CD4-positive, alpha-beta T cell treated with Interferon alpha-2 for 1 hour (primary cell): ENCODE data around the gene PROCR.
"Not testable (repeated sequence)": the region's sequence is repeated elsewhere in the genome, so short reads cannot be mapped to it uniquely, and the experiment has no call there.

Source experiments
- DNase-seq, 2 donors: peaks; one replicate each; pipeline ENCODE4 v3.0.0-alpha.2; 2020 to 2022

PROCR gene

DNA sequence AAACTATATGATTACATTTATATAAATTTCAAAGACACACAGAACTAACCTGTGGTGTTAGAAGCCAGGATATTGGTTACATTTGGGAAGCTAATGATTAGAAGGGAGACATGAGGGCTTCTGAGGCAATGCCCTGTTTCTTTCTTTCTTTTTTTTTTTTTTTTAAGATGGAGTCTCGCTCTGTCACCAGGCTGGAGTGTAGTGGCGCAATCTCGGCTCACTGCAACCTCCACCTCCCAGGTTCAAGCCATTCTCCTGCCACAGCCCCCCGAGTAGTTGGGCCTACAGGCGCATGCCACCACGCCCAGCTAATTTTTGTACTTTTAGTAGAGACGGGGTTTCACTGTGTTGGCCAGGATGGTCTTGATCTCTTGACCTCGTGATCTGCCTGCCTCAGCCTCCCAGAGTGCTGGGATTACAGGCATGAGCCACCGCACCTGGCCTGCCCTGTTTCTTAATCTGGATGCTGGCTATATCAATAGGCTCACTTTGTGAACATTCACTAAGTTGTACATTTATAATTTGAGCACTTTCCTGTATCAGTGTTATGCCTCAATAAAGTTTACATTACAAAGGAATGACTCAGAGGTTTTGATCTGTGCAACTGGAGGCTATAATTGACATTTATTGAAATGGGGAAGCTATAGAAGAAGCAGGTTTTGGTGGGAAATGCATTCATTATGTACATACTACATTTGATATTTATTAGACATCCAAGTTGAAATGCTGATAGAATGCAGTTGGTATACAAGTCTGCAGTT, 21.3 kb downstream of the PROCR start:
- not testable (repeated sequence) for DNase-seq

- no peak for DNase-seq
Observed at GRCh38 chr20:35196313-35196712, 24.4 kb downstream of the PROCR start.

DNA sequence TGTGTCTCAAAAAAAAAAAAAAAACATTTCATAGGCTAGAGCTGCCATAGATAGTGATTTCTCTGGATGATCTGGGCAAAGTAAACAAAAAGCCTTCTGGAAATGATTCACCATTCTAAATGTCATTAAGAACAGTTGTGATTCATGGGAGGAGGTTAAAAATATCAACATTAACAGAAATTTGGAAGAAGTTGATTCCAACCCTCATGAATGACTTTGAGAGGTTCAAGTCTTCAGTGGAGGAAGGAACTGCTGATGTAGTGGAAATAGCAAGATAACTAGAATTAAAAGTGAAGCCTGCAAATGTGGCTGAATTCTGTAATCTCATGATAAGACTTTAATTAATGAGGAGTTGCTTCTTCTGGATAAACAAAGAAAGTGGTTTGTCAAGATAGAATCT, 27.9 kb downstream of the PROCR start:
- DNase-seq, result no peak

DNA sequence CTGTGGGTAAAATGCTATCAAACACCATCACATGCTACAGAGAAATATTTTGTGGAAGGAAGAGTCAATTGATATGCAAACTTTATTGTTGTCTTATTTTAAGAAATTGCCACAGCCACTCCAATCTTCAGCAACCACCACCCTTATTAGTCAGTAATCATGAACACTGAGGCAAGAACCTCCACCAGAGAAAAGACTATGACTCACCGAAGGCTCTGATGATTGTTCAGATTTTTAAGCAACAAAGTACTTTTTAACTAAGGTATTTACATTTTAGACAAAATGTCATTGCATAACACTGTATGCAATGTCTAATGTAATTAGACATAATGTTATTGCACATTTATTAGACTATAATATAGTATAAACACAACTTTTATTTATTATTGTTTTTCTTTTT, 28.4 kb downstream of the PROCR start:
- DNase-seq, result no peak

GRCh38 chr20:35201467-35201866, 29.6 kb downstream of the PROCR start:
- DNase-seq, result not testable (repeated sequence)

DNA sequence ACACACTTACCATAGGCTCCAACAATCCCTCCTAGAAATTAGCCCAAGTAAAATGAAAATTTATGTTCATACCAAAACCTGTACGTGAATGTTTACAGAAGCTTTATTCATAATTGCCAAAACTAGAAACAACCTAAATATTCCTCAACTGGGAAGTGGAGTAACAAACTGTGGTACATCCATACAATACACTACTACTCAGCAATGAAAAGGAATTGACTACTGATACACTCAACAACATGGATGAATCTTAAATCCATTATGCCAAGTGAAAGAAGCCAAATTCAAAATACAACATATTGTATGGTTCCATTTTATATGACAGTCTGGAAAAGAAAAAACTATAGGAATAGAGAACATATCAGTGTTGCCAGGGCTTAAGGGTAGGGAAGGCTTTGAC, 34.9 kb downstream of the PROCR start:
- no peak for DNase-seq

DNA sequence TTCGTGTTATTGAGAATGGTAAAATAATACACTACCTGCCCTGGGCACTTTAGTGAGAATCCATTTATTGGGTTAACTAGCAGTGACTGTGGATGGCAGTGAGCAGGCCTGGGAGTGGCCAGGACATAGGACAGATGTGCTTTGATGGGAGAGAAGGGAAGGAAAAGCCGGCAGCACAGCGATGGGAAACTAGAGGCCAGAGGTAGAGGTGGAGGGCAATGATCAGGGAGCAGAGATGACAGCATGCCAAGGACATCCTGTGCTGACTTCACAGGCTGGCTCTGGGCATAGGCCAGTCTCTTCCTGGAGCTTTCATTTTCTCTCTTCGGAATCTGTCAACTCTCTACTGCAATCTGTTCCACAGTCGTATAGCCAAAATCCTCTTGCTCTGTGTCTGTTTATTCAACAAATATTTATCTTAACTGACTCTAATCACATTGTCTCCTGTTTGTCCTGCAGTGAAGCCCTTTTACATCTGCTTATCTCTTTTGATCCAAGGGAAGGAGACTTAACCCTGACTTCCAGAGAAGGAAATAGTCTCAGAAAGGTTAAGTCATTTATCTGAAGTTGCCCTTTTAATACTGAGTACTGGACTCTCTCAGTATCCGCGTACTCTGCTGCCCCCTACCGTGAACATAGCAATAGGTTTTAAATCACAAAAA, 36.2 kb downstream of the PROCR start:
- DNase-seq, result peak; percentile 67 to 85

DNA sequence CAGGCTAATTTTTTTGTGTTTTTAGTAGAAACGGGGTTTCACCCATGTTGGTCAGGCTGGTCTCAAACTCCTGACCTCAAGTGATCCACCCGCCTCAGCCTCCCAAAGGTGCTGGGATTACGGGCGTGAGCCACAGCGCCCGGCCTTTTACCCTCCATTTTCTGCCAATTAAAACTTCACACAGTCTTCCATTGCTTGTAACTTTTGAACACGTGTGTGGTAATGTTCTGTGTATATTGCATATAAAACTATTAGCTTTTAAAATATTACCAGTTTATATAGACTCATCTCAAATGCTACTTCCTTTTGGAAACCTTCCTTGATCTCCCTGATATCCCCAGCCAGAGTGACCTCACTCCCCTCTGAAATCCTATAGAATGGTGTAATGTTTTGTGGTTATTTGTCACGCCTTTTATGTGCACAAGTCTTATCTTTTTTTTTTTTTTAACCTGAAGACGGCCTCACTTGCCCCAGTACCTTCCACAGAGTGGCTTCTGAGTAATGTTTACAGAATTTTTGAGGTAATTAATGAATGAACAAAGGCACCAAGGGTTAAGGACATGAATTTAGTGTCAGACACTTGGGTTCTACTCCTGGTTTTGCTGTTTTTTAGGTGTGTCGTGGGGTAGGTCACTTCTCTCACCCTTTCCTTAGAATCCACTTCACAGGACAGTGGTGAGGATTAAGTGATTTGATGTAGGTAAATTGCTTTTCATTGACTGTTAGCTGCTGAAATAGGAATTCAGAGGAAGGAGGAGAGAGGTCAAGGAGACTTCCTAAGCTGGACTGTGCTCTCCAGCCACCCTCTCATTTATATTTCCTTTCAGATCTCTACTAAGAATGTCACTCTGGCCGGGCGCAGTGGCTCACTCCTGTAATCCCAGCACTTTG, 43.4 kb downstream of the PROCR start:
- DNase-seq, result no peak

GRCh38 chr20:35216541-35216940, 44.7 kb downstream of the PROCR start:
- DNase-seq, result no peak

DNA sequence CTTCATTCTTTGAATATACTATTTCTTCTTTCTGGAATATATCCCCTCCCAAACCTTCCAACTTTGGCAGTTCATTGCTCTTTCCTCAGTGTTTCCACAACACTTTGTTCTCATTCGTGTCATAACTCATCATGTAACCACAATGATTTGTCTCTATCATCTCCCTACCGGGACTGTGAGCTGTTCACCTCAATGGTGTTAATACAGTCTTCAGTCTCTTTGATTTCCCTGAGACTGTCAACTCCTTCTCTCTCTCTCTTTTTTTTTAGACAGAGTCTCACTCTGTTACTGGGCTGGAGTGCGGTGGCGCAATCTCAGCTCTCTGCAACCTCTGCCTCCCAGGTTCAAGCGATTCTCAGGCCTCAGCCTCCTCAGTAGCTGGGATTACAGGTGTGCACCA, 52.1 kb downstream of the PROCR start:
- no peak for DNase-seq

GRCh38 chr20:35224536-35224935, 52.7 kb downstream of the PROCR start:
- DNase-seq, result no peak

GRCh38 chr20:35225319-35226125, 53.6 kb downstream of the PROCR start:
- no peak for DNase-seq

DNA sequence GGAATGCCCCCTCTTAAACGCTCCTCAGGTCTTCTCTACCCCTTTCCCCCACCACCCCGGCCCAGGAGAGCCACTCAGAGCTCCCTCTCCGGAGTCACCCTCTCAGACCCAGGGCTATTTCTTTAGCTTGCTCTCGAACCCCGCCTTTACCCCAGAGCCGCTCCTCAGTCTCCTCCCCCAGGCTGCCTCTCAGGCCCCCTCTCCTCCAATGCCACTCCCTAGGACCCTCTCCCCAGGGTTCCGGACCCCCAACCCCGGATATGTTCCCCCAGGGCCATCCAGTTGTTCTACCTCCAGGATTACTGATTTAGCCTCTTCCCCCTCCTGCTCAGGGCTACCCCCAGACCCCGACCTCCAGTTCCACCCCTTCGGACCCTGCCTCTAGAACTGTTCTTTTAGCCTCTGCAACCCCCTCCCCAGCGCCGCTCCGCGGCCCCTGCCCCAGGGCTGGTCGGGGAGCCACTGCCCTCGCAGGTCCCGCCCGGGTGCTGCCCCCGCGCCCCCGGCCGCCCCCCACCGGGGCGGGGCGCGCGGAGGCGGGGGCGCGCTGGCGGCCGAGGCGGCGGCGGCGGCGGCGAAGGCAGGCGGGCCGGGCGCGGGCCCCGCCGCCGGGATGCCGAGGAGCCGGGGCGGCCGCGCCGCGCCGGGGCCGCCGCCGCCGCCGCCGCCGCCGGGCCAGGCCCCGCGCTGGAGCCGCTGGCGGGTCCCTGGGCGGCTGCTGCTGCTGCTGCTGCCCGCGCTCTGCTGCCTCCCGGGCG, 54.4 kb downstream of the PROCR start, which contains the start of gene MMP24:
Gene MMP24 (plus strand): TSS at position 565 of the 758 bp plus-strand sequence. CDS start 49 bp downstream, at position 614.
- DNase-seq, result no peak
